Measurements from ENCODE around the gene VASN.

The VASN gene

GRCh38 chr16:4350365-4350786 lies 21.3 kb upstream of the VASN start:
- Histone ChIP-seq H3K4me3 (peak overlapping the region; percentile 56 to 98 (median 89)), H3K27ac (peak overlapping the region; percentile 54 to 96 (median 84))

- peak within 1 kb of the TSS; percentile 56 to 98 (median 89) for H3K4me3 ChIP-seq
- peak within 1 kb of the TSS; percentile 54 to 96 (median 84) for H3K27ac ChIP-seq
Observed at GRCh38 chr16:4350787-4351659, 20.6 kb upstream of the VASN start, which contains the start of gene PAM16. Gene PAM16, minus strand, starts transcription at chr16:4351321. Its CDS starts 87 bp downstream, at chr16:4351234.

- H3K4me3 ChIP-seq, result no peak overlapping the region
- H3K27ac ChIP-seq, result peak overlapping the region in 1 of 21 experiments; percentile 91
Observed at GRCh38 chr16:4351880-4352279, 19.8 kb upstream of the VASN start.

GRCh38 chr16:4352843-4353242 lies 18.8 kb upstream of the VASN start:
- no peak overlapping the region for H3K27ac ChIP-seq
- H3K4me3 ChIP-seq, result no peak overlapping the region

GRCh38 chr16:4353675-4354074 lies 18.0 kb upstream of the VASN start:
- H3K4me3 ChIP-seq, result no peak overlapping the region
- H3K27ac ChIP-seq, result no peak overlapping the region

- H3K4me3 ChIP-seq, result no peak overlapping the region
- H3K27ac ChIP-seq, result no peak overlapping the region
Observed at GRCh38 chr16:4354512-4355409, 16.9 kb upstream of the VASN start.

GRCh38 chr16:4356820-4357219 lies 14.8 kb upstream of the VASN start:
- H3K27ac ChIP-seq, result no peak overlapping the region
- no peak overlapping the region for H3K4me3 ChIP-seq

GRCh38 chr16:4358236-4358635 lies 13.4 kb upstream of the VASN start:
- no peak overlapping the region for H3K27ac ChIP-seq
- H3K4me3 ChIP-seq, result no peak overlapping the region

GRCh38 chr16:4358831-4359561 lies 12.7 kb upstream of the VASN start:
- Histone ChIP-seq H3K27ac (no peak overlapping the region), H3K4me3 (no peak overlapping the region)

- H3K4me3 ChIP-seq, result no peak overlapping the region
- no peak overlapping the region for H3K27ac ChIP-seq
Observed at GRCh38 chr16:4359914-4360313, 11.7 kb upstream of the VASN start.

GRCh38 chr16:4360538-4361021 lies 11.1 kb upstream of the VASN start:
- H3K4me3 ChIP-seq, result no peak overlapping the region

GRCh38 chr16:4361033-4361943 lies 10.4 kb upstream of the VASN start:
- Histone ChIP-seq H3K27ac (no peak overlapping the region), H3K4me3 (no peak overlapping the region)

More at GRCh38 chr16:4360538-4361021, 11.1 kb upstream of the VASN start:
- H3K27ac ChIP-seq, result no peak overlapping the region

- H3K27ac ChIP-seq, result no peak overlapping the region
Observed at GRCh38 chr16:4361944-4362311, 9.7 kb upstream of the VASN start.

GRCh38 chr16:4362476-4363135 lies 9.0 kb upstream of the VASN start:
- H3K4me3 ChIP-seq, result no peak overlapping the region
- H3K27ac ChIP-seq, result no peak overlapping the region

More at GRCh38 chr16:4361944-4362311, 9.7 kb upstream of the VASN start:
- H3K4me3 ChIP-seq, result no peak overlapping the region

GRCh38 chr16:4364196-4365013 lies 7.2 kb upstream of the VASN start:
- no peak overlapping the region for H3K27ac ChIP-seq

GRCh38 chr16:4365014-4365406 lies 6.6 kb upstream of the VASN start:
- H3K4me3 ChIP-seq, result no peak overlapping the region
- H3K27ac ChIP-seq, result no peak overlapping the region

More at GRCh38 chr16:4364196-4365013, 7.2 kb upstream of the VASN start:
- H3K4me3 ChIP-seq, result no peak overlapping the region

GRCh38 chr16:4365615-4366014 lies 6.0 kb upstream of the VASN start:
- Histone ChIP-seq H3K4me3 (no peak overlapping the region), H3K27ac (no peak overlapping the region)
